Caki2 (cell line): ENCODE measurements around the gene ATAD1. TPM values are rescaled to one million over a fixed set of nuclear protein-coding genes. Genes with fewer than 3 reads are reported as not detected.

Experiments used
- DNase-seq: peaks from one replicate; pipeline ENCODE4 v3.0.0-alpha.2; 2015; ENCODE audit warnings: low read depth
- in situ Hi-C: cut with HindIII; loops from 2 replicates; pipeline ENCODE4 v1.10.0; 2016; ENCODE audit warnings: low sequenced_read_pairs, low pct_unique_long_range_greater_than_20kb, mixed read lengths
- total RNA-seq: library from RNA; depleted of rRNA; stranded (reverse); fragments of >200 nt; shearing (Covaris generic); gene quantifications from 2 replicates; pipeline ENCODE4 v1.2.3, GENCODE V29; 2014; ENCODE audit warnings: low replicate concordance; rRNA removed

ATAD1 gene
- total RNA-seq, 1 experiment from 2014 or later, result 37.7 TPM

DNA sequence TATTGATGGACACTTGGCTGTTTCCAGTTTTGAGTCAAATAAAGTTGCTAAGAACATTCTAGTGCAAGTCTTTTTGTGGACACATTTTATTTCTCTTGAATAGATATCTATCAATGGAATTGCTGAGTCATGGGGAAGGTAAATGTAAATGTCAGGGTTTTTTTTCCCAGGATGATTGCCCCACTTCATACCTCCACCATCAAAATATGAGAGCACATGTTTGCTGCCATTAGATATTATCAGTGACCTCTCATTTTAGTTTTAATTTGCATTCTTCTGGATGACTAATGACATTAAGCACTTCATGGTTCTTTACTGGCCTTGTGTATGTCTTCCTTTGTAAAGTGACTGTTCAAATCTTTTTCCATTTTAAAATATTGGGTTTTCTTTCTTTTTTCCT lies 112.7 kb downstream of the ATAD1 start:
- peak; percentile 55 for DNase-seq
- in situ Hi-C loops, result no loop called here

DNA sequence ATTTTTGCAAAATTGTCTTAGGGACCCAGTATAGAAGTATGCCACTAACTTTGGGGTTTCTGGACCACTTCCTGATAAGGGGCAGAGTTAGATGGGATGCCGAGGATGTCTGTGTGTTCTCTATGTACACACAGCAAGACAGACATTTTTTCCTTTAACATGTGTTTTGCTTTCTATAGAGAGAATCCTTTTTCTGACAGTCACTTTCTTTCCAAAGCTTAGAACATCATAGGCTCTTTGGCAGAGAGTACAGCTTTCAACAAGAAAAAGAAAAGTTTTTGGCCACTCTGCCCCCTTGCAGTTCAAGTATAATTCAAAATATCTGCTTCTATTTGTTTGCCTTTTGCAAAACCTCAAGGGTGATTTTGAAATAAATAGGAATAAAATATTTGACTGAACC lies 114.3 kb downstream of the ATAD1 start:
- no peak for DNase-seq

DNA sequence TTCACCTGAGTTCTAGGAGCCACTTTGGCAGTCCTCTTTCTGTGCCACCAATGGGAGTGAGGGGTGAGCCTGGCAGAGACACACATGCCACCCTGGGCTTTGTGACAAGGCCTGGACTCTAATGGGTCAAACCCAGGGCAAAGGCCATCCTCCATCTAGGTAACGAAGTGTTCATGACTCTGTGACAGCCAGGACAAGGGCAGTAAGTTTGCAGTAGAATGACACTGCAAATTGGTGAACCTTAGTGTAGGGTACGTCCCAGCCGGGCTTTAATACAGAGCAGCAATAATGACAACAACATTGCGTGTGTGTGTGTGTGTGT lies 115.1 kb downstream of the ATAD1 start:
- in situ Hi-C loops, result no loop called here
- DNase-seq, result peak; percentile 19

More for the DNA sequence above, 114.3 kb downstream of the ATAD1 start:
- in situ Hi-C loops, result no loop called here

DNA sequence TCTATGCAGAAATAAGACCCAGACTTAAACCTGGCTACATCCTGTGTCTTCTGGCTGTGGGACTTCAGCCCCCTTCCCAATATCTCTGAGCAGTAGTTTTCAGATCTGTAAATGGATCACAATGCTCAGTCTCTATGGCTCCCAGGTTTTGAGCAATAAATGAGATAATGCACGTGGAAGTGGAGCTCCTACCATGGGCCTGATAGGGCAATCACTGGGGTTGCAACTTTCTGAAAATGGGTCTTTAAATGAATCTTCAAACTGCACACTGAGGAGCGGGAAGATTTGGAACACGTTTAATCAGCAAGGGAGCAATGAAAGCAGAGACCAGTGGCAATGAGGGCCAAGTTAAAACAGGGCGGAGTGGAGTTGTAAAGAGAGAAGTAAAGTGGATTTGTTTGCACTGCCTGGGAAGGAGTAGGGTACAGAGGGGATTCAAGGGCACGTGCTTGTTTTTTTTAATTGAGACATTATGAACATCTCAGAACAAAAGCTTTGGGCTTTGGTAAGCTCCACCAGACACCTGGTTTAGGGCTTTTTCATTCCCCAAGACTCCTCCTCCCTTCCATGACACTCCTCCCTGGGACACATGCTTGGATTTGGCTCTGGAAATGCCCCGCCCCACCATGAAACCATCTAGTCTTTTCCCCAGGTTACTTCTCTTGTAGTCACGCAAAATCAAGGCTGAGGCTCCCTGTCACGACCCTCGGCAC lies 115.6 kb downstream of the ATAD1 start:
- in situ Hi-C loops, result no loop called here
- peak; percentile 18 for DNase-seq

Other genes with a start within 250 kb of the ATAD1 start
- gene PAPSS2, start 158.3 kb downstream of the ATAD1 start, total RNA-seq, result 77.9 and 83.8 TPM in 2 replicates
- 0.54 TPM in 1 of 2 replicates, not detected in the other for gene KLLN, start 45.3 kb upstream of the ATAD1 start, total RNA-seq
- gene PTEN, start 45.4 kb upstream of the ATAD1 start, total RNA-seq, result 26.4 and 45.6 TPM in 2 replicates